ENCODE data around the gene LRRC8D. TPM values are rescaled to one million over a fixed set of nuclear protein-coding genes. Genes with fewer than 3 reads are reported as not detected.

LRRC8D gene
- 48.1 and 48.8 TPM in 2 replicates for total RNA-seq (2014; rRNA removed; shearing (Covaris generic))
- polyA plus RNA-seq (2016; fragmentation: Nextera tagmentation; extraction: Ambion mirVana), result 22.4 and 23.6 TPM in 2 replicates
- long read RNA-seq, transcript LRRC8D-201 (3 exons, 3,950 nt), result major isoform, 7 of 12 reads
- long read RNA-seq, partial matches to known transcripts, result 0 of 12 reads
- long read RNA-seq, other reads (novel, unspliced or antisense), result 5 of 12 reads

DNA sequence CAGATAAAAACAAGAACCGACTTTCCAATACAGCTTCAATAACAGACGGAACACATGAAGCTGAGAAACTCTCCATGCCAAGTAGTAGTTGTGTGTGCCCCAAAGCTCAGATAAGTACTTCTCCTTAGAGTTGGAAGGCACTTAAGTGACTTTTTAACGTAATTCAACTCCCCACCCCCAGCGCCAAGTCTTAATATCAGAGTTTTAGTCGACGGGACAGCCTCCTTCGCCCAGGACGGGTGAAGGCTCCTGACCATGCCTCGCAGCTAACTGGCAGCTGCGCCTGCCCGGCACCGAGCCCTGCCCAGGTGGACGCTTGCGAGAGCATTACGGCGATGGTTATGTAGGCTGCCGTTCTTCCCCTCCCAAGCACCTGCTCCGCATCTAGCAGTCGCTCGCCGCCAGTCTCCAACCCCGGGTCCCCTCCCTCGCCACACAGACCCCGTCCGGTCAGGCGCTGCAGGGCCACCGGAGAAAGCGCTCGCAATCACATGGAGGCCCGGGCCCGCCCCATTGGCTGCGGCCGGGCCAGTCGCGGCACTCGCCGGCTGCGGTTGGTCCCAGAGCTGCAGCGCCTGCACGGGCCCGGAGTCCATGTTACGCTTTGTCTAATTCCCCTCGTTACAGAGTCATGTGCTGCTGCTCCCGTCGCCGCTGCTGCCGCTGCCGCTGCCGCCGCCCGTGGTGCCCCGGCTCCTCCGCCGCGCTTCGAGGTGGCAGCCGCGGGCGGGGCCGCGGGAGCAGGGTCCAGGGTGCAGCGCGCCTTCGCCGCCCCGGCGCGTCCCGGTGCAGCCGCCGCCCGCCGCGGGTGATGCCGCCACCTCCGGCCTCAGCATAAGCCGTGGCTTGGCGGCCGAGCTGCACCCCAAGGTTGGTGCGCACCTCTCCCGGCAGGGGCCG lies at the start of gene LRRC8D:
TSS of gene LRRC8D (plus strand) at position 611 of the 900 bp plus-strand sequence. CDS start 112,037 bp downstream, outside the sequence.
- peak within 1 kb of the TSS; percentile 88 for H3K4me3 Mint-ChIP-seq
- peaks cover 62% of the 10 kb centered on the region for H3K79me2 ChIP-seq (replicated peaks; ENCODE audit: insufficient read depth)
- 0 out of 2 replicates have a peak, but pooled peaks cover 5% of the 10 kb centered on the region for H3K27me3 ChIP-seq (ENCODE audit: insufficient read depth)

More for the DNA sequence above, at the start of gene LRRC8D:
- ATAC-seq (peak; percentile 87), DNase-seq (ENCODE audit: low spot score) (peak; percentile 94)
- Histone ChIP-seq H3K4me2 (peak within 1 kb of the TSS; percentile 99), H4K20me1 (replicated peaks; ENCODE audit: insufficient read depth) (peaks cover 9% of the 10 kb centered on the region; the same call in 1 of the 2 replicates), H3F3A (replicated peaks; ENCODE audit: low read depth) (0 out of 2 replicates have a peak, but pooled peaks cover 5% of the 10 kb centered on the region), H3K27ac (ENCODE audit: low read depth) (peak within 1 kb of the TSS; percentile 97), H3K9me2 (ENCODE audit: insufficient read depth) (no peaks in the 10 kb centered on the region), H3K36me3 (ENCODE audit: insufficient read depth) (no peaks in the 10 kb centered on the region), H3K4me3 (peak within 1 kb of the TSS; percentile 96), H3K4me1 (ENCODE audit: insufficient read depth) (peaks cover 34% of the 10 kb centered on the region), H2AFZ (peak within 1 kb of the TSS; percentile 94)
- Mint-ChIP-seq H3K9me3 (no peaks in the 10 kb centered on the region; the same call in 2 of the 3 replicates), H3K4me1 (peaks cover 42% of the 10 kb centered on the region), H3K36me3 (ENCODE audit: low read depth) (peaks cover 21% of the 10 kb centered on the region), H3K27me3 (ENCODE audit: insufficient read depth, low read depth, poor library complexity) (peaks cover 10% of the 10 kb centered on the region), H3K27ac (peak within 1 kb of the TSS; percentile 98)
- TF ChIP-seq, protein P1, sequence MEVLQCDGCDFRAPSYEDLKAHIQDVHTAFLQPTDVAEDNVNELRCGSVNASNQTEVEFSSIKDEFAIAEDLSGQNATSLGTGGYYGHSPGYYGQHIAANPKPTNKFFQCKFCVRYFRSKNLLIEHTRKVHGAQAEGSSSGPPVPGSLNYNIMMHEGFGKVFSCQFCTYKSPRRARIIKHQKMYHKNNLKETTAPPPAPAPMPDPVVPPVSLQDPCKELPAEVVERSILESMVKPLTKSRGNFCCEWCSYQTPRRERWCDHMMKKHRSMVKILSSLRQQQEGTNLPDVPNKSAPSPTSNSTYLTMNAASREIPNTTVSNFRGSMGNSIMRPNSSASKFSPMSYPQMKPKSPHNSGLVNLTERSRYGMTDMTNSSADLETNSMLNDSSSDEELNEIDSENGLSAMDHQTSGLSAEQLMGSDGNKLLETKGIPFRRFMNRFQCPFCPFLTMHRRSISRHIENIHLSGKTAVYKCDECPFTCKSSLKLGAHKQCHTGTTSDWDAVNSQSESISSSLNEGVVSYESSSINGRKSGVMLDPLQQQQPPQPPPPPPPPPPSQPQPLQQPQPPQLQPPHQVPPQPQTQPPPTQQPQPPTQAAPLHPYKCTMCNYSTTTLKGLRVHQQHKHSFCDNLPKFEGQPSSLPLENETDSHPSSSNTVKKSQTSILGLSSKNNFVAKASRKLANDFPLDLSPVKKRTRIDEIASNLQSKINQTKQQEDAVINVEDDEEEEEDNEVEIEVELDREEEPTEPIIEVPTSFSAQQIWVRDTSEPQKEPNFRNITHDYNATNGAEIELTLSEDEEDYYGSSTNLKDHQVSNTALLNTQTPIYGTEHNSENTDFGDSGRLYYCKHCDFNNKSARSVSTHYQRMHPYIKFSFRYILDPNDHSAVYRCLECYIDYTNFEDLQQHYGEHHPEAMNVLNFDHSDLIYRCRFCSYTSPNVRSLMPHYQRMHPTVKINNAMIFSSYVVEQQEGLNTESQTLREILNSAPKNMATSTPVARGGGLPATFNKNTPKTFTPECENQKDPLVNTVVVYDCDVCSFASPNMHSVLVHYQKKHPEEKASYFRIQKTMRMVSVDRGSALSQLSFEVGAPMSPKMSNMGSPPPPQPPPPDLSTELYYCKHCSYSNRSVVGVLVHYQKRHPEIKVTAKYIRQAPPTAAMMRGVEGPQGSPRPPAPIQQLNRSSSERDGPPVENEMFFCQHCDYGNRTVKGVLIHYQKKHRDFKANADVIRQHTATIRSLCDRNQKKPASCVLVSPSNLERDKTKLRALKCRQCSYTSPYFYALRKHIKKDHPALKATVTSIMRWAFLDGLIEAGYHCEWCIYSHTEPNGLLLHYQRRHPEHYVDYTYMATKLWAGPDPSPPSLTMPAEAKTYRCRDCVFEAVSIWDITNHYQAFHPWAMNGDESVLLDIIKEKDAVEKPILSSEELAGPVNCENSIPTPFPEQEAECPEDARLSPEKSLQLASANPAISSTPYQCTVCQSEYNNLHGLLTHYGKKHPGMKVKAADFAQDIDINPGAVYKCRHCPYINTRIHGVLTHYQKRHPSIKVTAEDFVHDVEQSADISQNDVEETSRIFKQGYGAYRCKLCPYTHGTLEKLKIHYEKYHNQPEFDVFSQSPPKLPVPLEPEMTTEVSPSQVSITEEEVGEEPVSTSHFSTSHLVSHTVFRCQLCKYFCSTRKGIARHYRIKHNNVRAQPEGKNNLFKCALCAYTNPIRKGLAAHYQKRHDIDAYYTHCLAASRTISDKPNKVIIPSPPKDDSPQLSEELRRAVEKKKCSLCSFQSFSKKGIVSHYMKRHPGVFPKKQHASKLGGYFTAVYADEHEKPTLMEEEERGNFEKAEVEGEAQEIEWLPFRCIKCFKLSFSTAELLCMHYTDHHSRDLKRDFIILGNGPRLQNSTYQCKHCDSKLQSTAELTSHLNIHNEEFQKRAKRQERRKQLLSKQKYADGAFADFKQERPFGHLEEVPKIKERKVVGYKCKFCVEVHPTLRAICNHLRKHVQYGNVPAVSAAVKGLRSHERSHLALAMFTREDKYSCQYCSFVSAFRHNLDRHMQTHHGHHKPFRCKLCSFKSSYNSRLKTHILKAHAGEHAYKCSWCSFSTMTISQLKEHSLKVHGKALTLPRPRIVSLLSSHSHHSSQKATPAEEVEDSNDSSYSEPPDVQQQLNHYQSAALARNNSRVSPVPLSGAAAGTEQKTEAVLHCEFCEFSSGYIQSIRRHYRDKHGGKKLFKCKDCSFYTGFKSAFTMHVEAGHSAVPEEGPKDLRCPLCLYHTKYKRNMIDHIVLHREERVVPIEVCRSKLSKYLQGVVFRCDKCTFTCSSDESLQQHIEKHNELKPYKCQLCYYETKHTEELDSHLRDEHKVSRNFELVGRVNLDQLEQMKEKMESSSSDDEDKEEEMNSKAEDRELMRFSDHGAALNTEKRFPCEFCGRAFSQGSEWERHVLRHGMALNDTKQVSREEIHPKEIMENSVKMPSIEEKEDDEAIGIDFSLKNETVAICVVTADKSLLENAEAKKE (CRISPR knock-in tag; IDR thresholded peaks at IDR 0.05), result no peak
- TF ChIP-seq POLR2AphosphoS5 (IDR thresholded peaks at IDR 0.05; ENCODE audit: low read depth), result peak; percentile 66
- no peak for TF ChIP-seq EZH2 (IDR thresholded peaks at IDR 0.05; ENCODE audit: low read depth, unreplicated experiment)
- TF ChIP-seq CREB1 (CRISPR knock-in tag; IDR thresholded peaks at IDR 0.05; ENCODE audit: low read depth), result no peak
